Ecto neural progenitor cell (in vitro differentiated cells): ENCODE measurements around the gene OBI1.

Experiments used
- DNase-seq: peaks from one replicate; pipeline ENCODE4 v3.0.0-alpha.2; 2018; ENCODE audit warnings: low spot score

The OBI1 gene

GRCh38 chr13:78658630-78659449, at the start of gene OBI1:
Gene OBI1, minus strand, starts transcription at chr13:78659155. Its CDS starts 35 bp downstream, at chr13:78659120.
- peak; percentile 90 for DNase-seq

GRCh38 chr13:78701383-78701782, 42.4 kb upstream of the OBI1 start:
- DNase-seq = no peak

GRCh38 chr13:78700121-78700910, 41.4 kb upstream of the OBI1 start:
- no peak for DNase-seq

- DNase-seq = no peak
These were observed 30.1 kb upstream of the OBI1 start for GRCh38 chr13:78689011-78689410.

GRCh38 chr13:78686461-78686860, 27.5 kb upstream of the OBI1 start:
- no peak for DNase-seq

- no peak for DNase-seq
These were observed 21.8 kb upstream of the OBI1 start for GRCh38 chr13:78680576-78681350.

- DNase-seq = no peak
These were observed 21.2 kb upstream of the OBI1 start for GRCh38 chr13:78680115-78680561.

GRCh38 chr13:78679329-78679728, 20.4 kb upstream of the OBI1 start:
- no peak for DNase-seq

GRCh38 chr13:78675112-78675511, 16.2 kb upstream of the OBI1 start:
- no peak for DNase-seq

- no peak for DNase-seq
These were observed 15.7 kb upstream of the OBI1 start for GRCh38 chr13:78674638-78675037.

- DNase-seq = no peak
These were observed 3.5 kb upstream of the OBI1 start for GRCh38 chr13:78662467-78662866.

- DNase-seq = no peak
These were observed 1.5 kb upstream of the OBI1 start for GRCh38 chr13:78660495-78660857.

- DNase-seq = no peak
These were observed 958 bp upstream of the OBI1 start for GRCh38 chr13:78659732-78660494.

- no peak for DNase-seq
These were observed 435 bp upstream of the OBI1 start for GRCh38 chr13:78659450-78659730.

- no peak for DNase-seq
These were observed 991 bp downstream of the OBI1 start for GRCh38 chr13:78657699-78658629.

- no peak for DNase-seq
These were observed 3.0 kb downstream of the OBI1 start for GRCh38 chr13:78655906-78656305.

GRCh38 chr13:78655007-78655406, 3.9 kb downstream of the OBI1 start:
- DNase-seq = no peak

- DNase-seq = no peak
These were observed 6.3 kb downstream of the OBI1 start for GRCh38 chr13:78652651-78653050.

GRCh38 chr13:78650717-78651083, 8.3 kb downstream of the OBI1 start:
- DNase-seq = no peak

GRCh38 chr13:78649997-78650716, 8.8 kb downstream of the OBI1 start:
- no peak for DNase-seq
